ENCODE data around the gene SLC2A9. TPM values are rescaled to one million over a fixed set of nuclear protein-coding genes. Genes with fewer than 3 reads are reported as not detected.

Gene SLC2A9
- total and polyA plus RNA-seq, 2 of the 8 experiments (the other 6 are each of a cell fraction or from before 2014, with no cell fraction given) = 0.20 to 0.26 TPM

- Histone ChIP-seq H3K4me3 (ENCODE audit: extremely low read depth in 1 of 4, insufficient read depth in 2 of 4, low read depth in 3 of 4, low read length in 4 of 4) (no peak overlapping the region), H4K5ac (ENCODE audit: insufficient read length, low read depth, low read length) (no peak overlapping the region), H2BK120ac (replicated peaks; ENCODE audit: low read depth, low read length) (no peak overlapping the region), H2AK5ac (ENCODE audit: low read depth, low read length) (no peak overlapping the region), H4K8ac (ENCODE audit: extremely low read depth, insufficient read depth, low read length) (no peak overlapping the region), H3K79me1 (ENCODE audit: low read depth, low read length) (no peaks in the 10 kb centered on the region), H3K56ac (replicated peaks; ENCODE audit: insufficient read length, low read depth, low read length) (no peak overlapping the region), H3K4me2 (ENCODE audit: insufficient read depth in 1 of 2, low read depth in 2 of 2, low read length in 2 of 2) (no peak overlapping the region), H3K27ac (ENCODE audit: low read depth, low read length) (no peak overlapping the region), H3K36me3 (ENCODE audit: control insufficient read depth in 2 of 4, insufficient read depth in 4 of 4, low read length in 3 of 4) (no peaks in the 10 kb centered on the region), H3K18ac (ENCODE audit: extremely low read depth, low read length) (no peak overlapping the region), H3K4me1 (replicated peaks in 1 of 4; ENCODE audit: control insufficient read depth in 3 of 4, insufficient read depth in 4 of 4, low read length in 3 of 4) (peaks cover 2 to 12% (median 7%) of the 10 kb centered on the region in 4 experiments; a peak in 5 of 7 replicates), H4K91ac (replicated peaks; ENCODE audit: insufficient read length, low read length) (no peak overlapping the region), H3K4ac (replicated peaks; ENCODE audit: insufficient read length, low read depth, low read length) (no peak overlapping the region), H2BK20ac (ENCODE audit: low read length) (no peak overlapping the region), H2BK15ac (ENCODE audit: low read length) (no peak overlapping the region), H2BK12ac (ENCODE audit: low read depth, low read length) (no peak overlapping the region), H3K23me2 (ENCODE audit: low read depth, low read length) (no peaks in the 10 kb centered on the region), H2AFZ (ENCODE audit: low read length) (no peak overlapping the region), H4K20me1 (replicated peaks in 1 of 2; ENCODE audit: control insufficient read depth in 1 of 2, insufficient read depth in 2 of 2, low read length in 2 of 2) (no peaks in the 10 kb centered on the region), H3K27me3 (replicated peaks in 1 of 4; ENCODE audit: control insufficient read depth in 3 of 4, extremely low read depth in 1 of 4, insufficient read depth in 3 of 4, low read length in 3 of 4) (no peaks in the 10 kb centered on the region), H3K14ac (ENCODE audit: insufficient read length) (no peak overlapping the region), H3K9me3 (ENCODE audit: insufficient read depth in 2 of 2, low read depth in 1 of 2, low read length in 1 of 2) (no peaks in the 10 kb centered on the region), H3K23ac (ENCODE audit: insufficient read length) (no peak overlapping the region), H3K79me2 (ENCODE audit: control insufficient read depth in 1 of 2, insufficient read depth in 2 of 2, low read length in 2 of 2) (no peaks in the 10 kb centered on the region), H2BK5ac (ENCODE audit: low read depth, low read length) (no peak overlapping the region), H3K9ac (replicated peaks in 1 of 4; ENCODE audit: extremely low read depth in 1 of 4, low read depth in 3 of 4, low read length in 3 of 4) (no peak overlapping the region)
- POLR2A ChIA-PET (ENCODE audit: partially characterized antibody) = no interaction called here
- FAIRE-seq (no peak), DNase-seq (ENCODE audit: low read depth in 1 of 2, low spot score in 2 of 2) (no peak)
- CTCF ChIA-PET (ENCODE audit: partially characterized antibody) = no interaction called here
- 97% methylated on average over 5 of the region's 5 CpGs; no CpG with 5 or more reads in 1 of the 2 experiments for WGBS, 2 experiments (ENCODE audit: extremely low coverage in 1 of 2, insufficient coverage in 1 of 2, insufficient read length in 1 of 2, insufficient replicate concordance in 2 of 2, low coverage in 1 of 2, low lambda C conversion rate in 2 of 2, missing lambda C conversion rate in 1 of 2)
- TF ChIP-seq SIRT6 (IDR thresholded peaks at IDR 0.05; ENCODE audit: low read length) = no peak
- TF ChIP-seq RAD21 (IDR thresholded peaks at IDR 0.05 in 1 of 2, conservative IDR thresholded peaks at IDR 0.05 in 1 of 2; ENCODE audit: low read depth in 2 of 2, low read length in 2 of 2) = no peak
- no peak for TF ChIP-seq GABPA (IDR thresholded peaks at IDR 0.05; ENCODE audit: borderline replicate concordance, insufficient read depth, low read length)
- no peak for TF ChIP-seq RXRA (IDR thresholded peaks at IDR 0.05; ENCODE audit: insufficient read depth, low read depth, low read length)
Measured at GRCh38 chr4:10047967-10048366, 26.7 kb upstream of the SLC2A9 start.
